CD4-positive, alpha-beta T cell (primary cell): ENCODE data around the gene COL23A1. TPM values are rescaled to one million over a fixed set of nuclear protein-coding genes. Genes with fewer than 3 reads are reported as not detected.

Source experiments
- ATAC-seq: fragments of 200-7000 bp; cut with Tn5 transposase; one replicate; pipeline ENCODE4 v1.10.0; 2022; ENCODE audit warnings: mild to moderate bottlenecking; ENCODE audit not compliant: poor library complexity
- CTCF ChIA-PET: fragments of 350-600 bp; sonication (Branson Sonifier 250); formaldehyde crosslinking; loops from one replicate; lab custom pipeline; 2021; ENCODE audit warnings: antibody characterized with exemption, inconsistent platforms; lab: Charles Lee
- POLR2A ChIA-PET: fragments of 350-600 bp; sonication (Branson Sonifier 250); formaldehyde crosslinking; loops from one replicate; lab custom pipeline; 2021; ENCODE audit warnings: antibody characterized with exemption, inconsistent platforms; lab: Charles Lee
- DNase-seq, 14 experiments: peaks; one replicate each; pipeline ENCODE4 v3.0.0-alpha.2; 2013 to 2020; ENCODE audit warnings: mixed read lengths in 2 of 14
- H3K27ac ChIP-seq, 2 donors: one replicate each; pipeline versions ENCODE4 v1.5.1 to v1.7.0; 2013; ENCODE audit warnings: low read length in 2 of 2, low read depth in 1 of 2, mild to moderate bottlenecking in 1 of 2
- H3K27me3 ChIP-seq, 2 experiments: 1 replicate in 1 of 2; 2 replicates in 1 of 2; pipeline versions ENCODE4 v1.6.1 to v1.7.0; 2013; ENCODE audit warnings: low read length in 2 of 2, control low read depth in 1 of 2, mild to moderate bottlenecking in 1 of 2, moderate library complexity in 1 of 2; ENCODE audit not compliant: insufficient read depth in 2 of 2, control insufficient read depth in 1 of 2
- H3K36me3 ChIP-seq: one replicate; pipeline ENCODE4 v1.6.1; 2013; ENCODE audit warnings: low read length, control low read depth; ENCODE audit not compliant: insufficient read depth
- H3K4me1 ChIP-seq: one replicate; pipeline ENCODE4 v1.6.1; 2013; ENCODE audit warnings: low read length, control low read depth; ENCODE audit not compliant: insufficient read depth
- H3K4me3 ChIP-seq: one replicate; pipeline ENCODE4 v1.5.1; 2013; ENCODE audit warnings: mild to moderate bottlenecking, low read length, moderate library complexity
- H3K9me3 ChIP-seq, 2 experiments: 1 replicate in 1 of 2; 2 replicates in 1 of 2; pipeline versions ENCODE4 v1.6.1 to v1.7.0; 2013; ENCODE audit warnings: low read length in 2 of 2, mild to moderate bottlenecking in 2 of 2, control low read depth in 1 of 2, moderate library complexity in 1 of 2; ENCODE audit not compliant: control insufficient read depth in 1 of 2, insufficient read depth in 1 of 2
- H3K27ac Mint-ChIP-seq: one replicate; pipeline ENCODE4 v1.8.0; 2020; ENCODE audit warnings: mixed read lengths
- H3K27me3 Mint-ChIP-seq: one replicate; pipeline ENCODE4 v1.8.0; 2021; ENCODE audit warnings: mixed read lengths
- H3K36me3 Mint-ChIP-seq: one replicate; pipeline ENCODE4 v1.8.0; 2021; ENCODE audit warnings: low read depth, mixed read lengths
- H3K4me1 Mint-ChIP-seq: one replicate; pipeline ENCODE4 v1.8.0; 2021; ENCODE audit warnings: low read depth, mixed read lengths
- H3K4me3 Mint-ChIP-seq: one replicate; pipeline ENCODE4 v1.8.0; 2020; ENCODE audit warnings: mild to moderate bottlenecking, mixed read lengths
- H3K9me3 Mint-ChIP-seq: one replicate; pipeline ENCODE4 v1.8.0; 2020; ENCODE audit warnings: mixed read lengths
- CTCF ChIP-seq: fragments of 200-600 bp; IDR thresholded peaks from one replicate; pipeline ENCODE4 v1.8.0; 2022; ENCODE audit warnings: antibody characterized with exemption, mild to moderate bottlenecking
- intact Hi-C, 2 experiments: fragments of 100-400 bp; cut with DNase I in 1 of 2; cut with micrococcal nuclease in 1 of 2; formaldehyde crosslinking; loops; one replicate each; pipeline versions ENCODE4 v1.15.1 to v1.9.0; 2023 to 2025; cut with DNase I, micrococcal nuclease
- total RNA-seq, 174 experiments: library from RNA in 2 of 174; stranded (reverse) in 2 of 174; gene quantifications; one replicate each; pipeline ENCODE4 v1.2.3 and lab custom pipeline; 2021 to 2026

Gene COL23A1
- total RNA-seq, 2 experiments from 2014 or later: not detected

GRCh38 chr5:178208540-178209227, 381.5 kb downstream of the COL23A1 start:
- no peaks in the 10 kb centered on the region for H3K9me3 Mint-ChIP-seq
- no peak overlapping the region for H3K4me3 ChIP-seq
- H3K27me3 ChIP-seq: no peaks in the 10 kb centered on the region
- POLR2A ChIA-PET: no interaction called here
- ATAC-seq: no peak
- H3K4me3 Mint-ChIP-seq: no peak overlapping the region
- no peaks in the 10 kb centered on the region for H3K9me3 ChIP-seq
- no peak overlapping the region for H3K27ac ChIP-seq
- no peak for TF ChIP-seq CTCF
- peaks cover 47% of the 10 kb centered on the region for H3K4me1 Mint-ChIP-seq
- H3K36me3 ChIP-seq: peaks cover 75% of the 10 kb centered on the region
- intact Hi-C loops: loop anchor here in 1 of 2 experiments (10.0 kb wide), 1 partner anchor 1564 kb away; the partner anchor contains the start of gene TSPAN17
- H3K27me3 Mint-ChIP-seq: peaks cover 4% of the 10 kb centered on the region
- CTCF ChIA-PET: no interaction called here
- H3K36me3 Mint-ChIP-seq: peaks cover 90% of the 10 kb centered on the region
- peaks cover 35% of the 10 kb centered on the region for H3K4me1 ChIP-seq
- peak overlapping the region; percentile 83 for H3K27ac Mint-ChIP-seq
- DNase-seq: peak in 1 of 14 experiments; percentile 16

DNA sequence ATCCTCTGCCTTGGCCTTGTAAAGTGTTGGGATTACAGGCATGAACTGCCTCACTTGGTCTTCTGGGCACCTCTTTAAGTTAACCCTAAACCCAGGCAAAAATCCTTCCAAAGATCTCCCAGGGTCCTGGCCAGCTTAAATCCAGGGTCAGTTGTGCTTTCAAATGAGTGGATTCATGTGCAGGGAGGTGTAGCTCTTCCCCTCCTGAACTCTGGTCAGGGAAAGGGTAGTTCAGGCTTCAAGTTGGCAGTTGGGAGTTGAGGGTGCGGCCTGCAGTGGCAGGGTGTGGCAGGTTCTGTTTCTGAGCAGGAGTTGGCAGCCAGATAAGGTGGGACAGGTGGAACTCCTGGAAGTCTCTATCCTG, 382.3 kb downstream of the COL23A1 start:
- Histone ChIP-seq H3K27ac (no peak overlapping the region), H3K4me3 (no peak overlapping the region), H3K9me3 (no peaks in the 10 kb centered on the region), H3K27me3 (no peaks in the 10 kb centered on the region), H3K4me1 (peaks cover 37% of the 10 kb centered on the region), H3K36me3 (peaks cover 67% of the 10 kb centered on the region)
- H3K9me3 Mint-ChIP-seq: no peaks in the 10 kb centered on the region
- ChIA-PET CTCF (interaction anchor here (0.7 to 1.8 kb wide), 2 partner anchors 62 to 417 kb away, joined by 4 to 6 read pairs; no protein-coding TSS in a partner anchor), POLR2A (no interaction called here)
- intact Hi-C loops: loop anchor here in 1 of 2 experiments (2.0 to 10.0 kb wide), 2 partner anchors 55 to 1563 kb away; partner anchors contain the start of genes NHP2 and TSPAN17
- peaks cover 47% of the 10 kb centered on the region for H3K4me1 Mint-ChIP-seq
- ATAC-seq: no peak
- peak overlapping the region; percentile 83 for H3K27ac Mint-ChIP-seq
- H3K36me3 Mint-ChIP-seq: peaks cover 82% of the 10 kb centered on the region
- TF ChIP-seq CTCF: no peak
- DNase-seq: no peak
- H3K27me3 Mint-ChIP-seq: peaks cover 4% of the 10 kb centered on the region
- H3K4me3 Mint-ChIP-seq: peak overlapping the region; percentile 48

- peak overlapping the region; percentile 83 for H3K27ac Mint-ChIP-seq
- H3K36me3 Mint-ChIP-seq: peaks cover 76% of the 10 kb centered on the region
- ATAC-seq (no peak), DNase-seq (peak in 2 of 14 experiments; percentile 10 to 25)
- Histone ChIP-seq H3K4me1 (peaks cover 37% of the 10 kb centered on the region), H3K36me3 (peaks cover 62% of the 10 kb centered on the region), H3K27ac (peak overlapping the region in 1 of 2 donors; percentile 7), H3K27me3 (no peaks in the 10 kb centered on the region), H3K4me3 (no peak overlapping the region), H3K9me3 (no peaks in the 10 kb centered on the region)
- H3K4me1 Mint-ChIP-seq: peaks cover 47% of the 10 kb centered on the region
- no peaks in the 10 kb centered on the region for H3K9me3 Mint-ChIP-seq
- CTCF ChIA-PET: interaction anchor here (0.7 to 1.8 kb wide), 2 partner anchors 61 to 417 kb away, joined by 4 to 6 read pairs; no protein-coding TSS in a partner anchor
- POLR2A ChIA-PET: no interaction called here
- no peak for TF ChIP-seq CTCF
- H3K27me3 Mint-ChIP-seq: peaks cover 4% of the 10 kb centered on the region
- peak overlapping the region; percentile 85 for H3K4me3 Mint-ChIP-seq
- intact Hi-C loops: loop anchor here in 1 of 2 experiments (2.0 to 10.0 kb wide), 2 partner anchors 55 to 1563 kb away; partner anchors contain the start of genes NHP2 and TSPAN17
Measured at GRCh38 chr5:178207183-178207916, 382.8 kb downstream of the COL23A1 start.
